Stimulated activated naive B cell treated with anti-CD40 and anti-IgM and Interleukin-4, amounts not matched to agents 10 μg/mL and 1 μg/mL and 100 μg/mL, for 72 hours (primary cell): ENCODE measurements around the gene SLC9A7.

Experiments
- ATAC-seq, 2 donors: fragments of 150-1000 bp; cut with Tn5 transposase; replicated peaks; 2 replicates each; pipeline ENCODE4 v1.10.0; 2021; ENCODE audit warnings: moderate library complexity in 1 of 2
- DNase-seq: peaks from one replicate; pipeline ENCODE4 v3.0.0; 2021
- H3K27ac Mint-ChIP-seq: one replicate; pipeline ENCODE4 v1.8.0; 2022; ENCODE audit warnings: mild to moderate bottlenecking, mixed read lengths
- H3K27me3 Mint-ChIP-seq, 2 donors: one replicate each; pipeline ENCODE4 v1.8.0; 2022; ENCODE audit warnings: mixed read lengths in 2 of 2
- H3K36me3 Mint-ChIP-seq, 2 donors: one replicate each; pipeline ENCODE4 v1.8.0; 2022; ENCODE audit warnings: mixed read lengths in 2 of 2, mild to moderate bottlenecking in 1 of 2
- H3K4me1 Mint-ChIP-seq, 2 donors: one replicate each; pipeline ENCODE4 v1.8.0; 2022; ENCODE audit warnings: mixed read lengths in 2 of 2, mild to moderate bottlenecking in 1 of 2
- H3K4me3 Mint-ChIP-seq, 2 donors: one replicate each; pipeline ENCODE4 v1.8.0; 2022; ENCODE audit warnings: mild to moderate bottlenecking in 2 of 2, mixed read lengths in 2 of 2, moderate library complexity in 1 of 2
- H3K9me3 Mint-ChIP-seq, 2 donors: one replicate each; pipeline ENCODE4 v1.8.0; 2022; ENCODE audit warnings: mixed read lengths in 2 of 2, mild to moderate bottlenecking in 1 of 2

Gene SLC9A7

DNA sequence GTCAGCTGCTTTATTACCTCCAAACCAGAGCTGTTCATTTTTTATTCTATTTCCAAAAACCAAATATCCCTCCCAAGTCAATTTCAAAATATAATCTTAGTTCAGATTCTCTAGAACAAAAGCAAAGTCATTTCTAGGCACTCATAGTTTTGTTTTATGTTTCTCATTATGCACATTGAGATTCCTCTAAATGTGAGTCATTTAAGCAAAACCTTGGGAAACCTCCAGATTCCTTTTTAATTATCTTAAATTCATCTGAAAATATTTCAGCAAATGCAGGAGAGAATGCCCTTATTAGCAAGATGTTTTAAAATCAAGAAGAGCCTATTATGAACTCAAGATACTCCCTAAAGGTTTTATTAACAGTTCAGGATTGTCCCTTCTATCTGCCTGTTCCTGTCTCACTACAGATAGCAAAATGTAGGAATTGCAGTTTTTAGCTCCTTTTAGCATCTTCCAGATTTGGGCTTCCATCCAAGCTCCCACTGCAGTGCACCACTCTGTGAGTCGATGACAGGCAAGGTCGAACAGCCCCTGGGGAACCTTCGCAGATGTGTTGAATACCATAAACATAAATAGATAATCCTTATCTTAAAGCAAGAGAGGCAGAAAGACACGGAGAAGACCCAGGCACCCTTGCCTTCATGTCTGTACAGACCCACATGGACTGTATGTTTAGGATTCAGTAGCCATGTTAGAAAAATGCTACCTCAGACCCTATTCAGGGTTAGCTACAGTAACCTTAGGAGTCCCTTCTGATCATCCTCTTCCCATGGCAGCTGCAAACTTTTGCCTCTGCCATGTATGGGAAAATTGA, 11.3 kb upstream of the SLC9A7 start:
- Mint-ChIP-seq H3K4me3 (no peak overlapping the region), H3K9me3 (no peaks in the 10 kb centered on the region), H3K4me1 (peaks cover 0 to 3% of the 10 kb centered on the region in 2 donors), H3K36me3 (no peaks in the 10 kb centered on the region), H3K27ac (no peak overlapping the region), H3K27me3 (no peaks in the 10 kb centered on the region)
- ATAC-seq (no peak), DNase-seq (no peak)

DNA sequence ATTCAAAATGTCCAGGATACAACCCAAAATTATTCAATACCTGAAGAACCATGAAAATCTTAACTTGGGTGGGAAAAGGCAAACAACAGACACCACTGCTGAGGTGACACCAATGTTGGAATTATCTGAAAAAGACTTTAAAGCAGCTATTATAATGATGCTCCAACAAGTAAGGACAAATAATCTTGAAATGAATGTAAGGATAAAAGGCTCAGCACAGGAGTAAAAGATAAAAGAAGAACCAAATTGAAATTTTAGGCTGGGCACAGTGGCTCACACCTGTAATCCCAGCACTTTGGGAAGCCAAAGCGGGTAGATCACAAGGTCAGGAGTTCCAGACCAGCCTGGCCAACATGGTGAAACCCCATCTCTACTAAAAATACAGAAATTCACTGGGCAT, 4.0 kb upstream of the SLC9A7 start:
- Mint-ChIP-seq H3K27ac (no peak overlapping the region), H3K4me1 (peaks cover 4 to 5% of the 10 kb centered on the region in 2 donors), H3K9me3 (peaks cover 0 to 4% of the 10 kb centered on the region in 2 donors), H3K4me3 (no peak overlapping the region), H3K36me3 (peaks cover 3 to 8% of the 10 kb centered on the region in 2 donors), H3K27me3 (peaks cover 0 to 4% of the 10 kb centered on the region in 2 donors)
- DNase-seq (no peak), ATAC-seq (no peak)

DNA sequence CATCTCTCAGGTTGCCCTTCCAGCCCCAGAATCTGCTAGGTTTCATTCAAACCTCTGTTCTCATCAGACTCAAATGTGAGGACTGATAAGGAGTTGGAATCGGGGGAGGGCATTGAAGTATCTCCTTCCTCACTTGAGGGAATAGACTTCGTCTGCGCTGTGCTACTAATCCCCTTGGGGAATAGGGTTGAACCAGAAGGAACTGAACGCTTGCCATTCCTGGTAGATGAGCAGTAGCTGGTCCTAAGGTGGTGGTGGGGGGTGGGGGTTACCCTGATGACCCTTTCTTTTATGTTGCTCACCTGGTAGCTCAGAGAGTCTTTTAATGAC, 692 bp upstream of the SLC9A7 start:
- peaks cover 12 to 27% of the 10 kb centered on the region in 2 donors for H3K36me3 Mint-ChIP-seq
- H3K4me1 Mint-ChIP-seq, result peaks cover 9 to 12% of the 10 kb centered on the region in 2 donors
- H3K27me3 Mint-ChIP-seq, result peaks cover 0 to 7% of the 10 kb centered on the region in 2 donors
- H3K27ac Mint-ChIP-seq, result peak overlapping the region; percentile 93
- H3K9me3 Mint-ChIP-seq, result peaks cover 0 to 4% of the 10 kb centered on the region in 2 donors
- H3K4me3 Mint-ChIP-seq, result peak overlapping the region; percentile 78 to 99
- ATAC-seq (no peak), DNase-seq (no peak)

DNA sequence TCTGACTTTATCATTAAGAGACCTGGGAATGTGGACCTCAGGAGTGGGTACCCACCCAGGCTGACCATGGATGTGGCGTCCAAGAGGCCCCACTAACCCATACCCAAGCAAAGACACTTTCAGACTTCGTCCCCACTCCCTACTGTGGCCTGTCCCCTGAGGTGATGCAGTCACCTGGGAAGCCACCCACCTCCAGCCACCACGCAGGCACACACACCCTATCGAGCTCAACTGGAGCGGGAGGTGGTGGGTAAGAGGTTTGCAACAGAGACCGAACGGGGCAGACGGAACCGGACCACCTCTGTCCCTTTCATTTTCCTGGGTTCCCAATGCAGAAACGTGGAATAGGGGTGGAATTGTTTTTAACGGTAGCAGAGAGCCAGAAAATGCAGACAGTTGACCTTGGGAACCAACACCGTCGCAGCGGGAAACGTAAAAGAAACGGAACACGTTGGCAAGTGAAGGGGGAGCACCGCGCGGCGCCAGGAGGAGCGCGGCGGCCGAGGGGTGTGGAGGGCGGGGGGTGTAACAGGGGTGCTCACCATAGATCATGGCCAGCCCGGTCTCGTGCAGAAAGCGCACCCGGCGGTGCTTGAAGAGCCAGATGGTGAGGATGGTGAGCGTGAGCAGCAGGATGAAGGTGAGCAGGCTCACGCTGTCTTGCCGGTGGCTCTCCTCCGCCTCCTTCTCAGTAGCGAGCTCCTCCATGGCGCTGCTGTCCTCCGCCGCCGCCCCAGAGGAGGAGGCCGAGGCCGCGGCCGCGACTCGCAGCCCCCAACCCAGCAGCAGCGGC, 559 bp downstream of the SLC9A7 start:
- Mint-ChIP-seq H3K4me1 (peaks cover 13 to 17% of the 10 kb centered on the region in 2 donors), H3K9me3 (peaks cover 0 to under 1% of the 10 kb centered on the region in 2 donors), H3K4me3 (peak overlapping the region; percentile 98 to 99), H3K27me3 (peaks cover 0 to 7% of the 10 kb centered on the region in 2 donors), H3K27ac (peak overlapping the region; percentile 97), H3K36me3 (peaks cover 14 to 30% of the 10 kb centered on the region in 2 donors)
- ATAC-seq, result peak; percentile 16 to 19
- DNase-seq, result no peak

DNA sequence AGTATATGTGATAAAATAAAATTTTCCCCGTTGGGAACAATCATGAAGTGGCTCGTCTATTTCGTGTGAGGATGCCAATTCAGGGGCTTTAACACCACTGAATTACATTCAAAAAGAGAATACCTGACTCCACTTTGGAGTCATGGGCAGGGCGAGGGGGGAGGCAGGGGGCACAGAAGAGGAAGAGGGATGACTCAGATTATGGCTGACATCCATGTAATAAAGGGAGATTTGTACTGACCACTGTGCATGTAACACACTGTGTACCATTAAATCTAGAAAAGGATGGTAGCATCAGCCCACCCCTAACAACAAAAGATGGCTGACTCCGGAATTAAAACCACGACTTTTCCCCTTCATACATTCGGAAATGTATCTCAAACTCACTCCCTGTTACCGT, 1.3 kb downstream of the SLC9A7 start:
- H3K27ac Mint-ChIP-seq, result peak overlapping the region; percentile 97
- no peak for ATAC-seq
- no peak for DNase-seq
- peak overlapping the region; percentile 98 to 99 for H3K4me3 Mint-ChIP-seq
- peaks cover 13 to 17% of the 10 kb centered on the region in 2 donors for H3K4me1 Mint-ChIP-seq
- no peaks in the 10 kb centered on the region for H3K9me3 Mint-ChIP-seq
- H3K27me3 Mint-ChIP-seq, result peaks cover 0 to 7% of the 10 kb centered on the region in 2 donors
- H3K36me3 Mint-ChIP-seq, result peaks cover 14 to 27% of the 10 kb centered on the region in 2 donors

GRCh38 chrX:46757052-46757451, 1.9 kb downstream of the SLC9A7 start:
- DNase-seq (no peak), ATAC-seq (no peak)
- H3K4me3 Mint-ChIP-seq, result peak overlapping the region; percentile 98 to 99
- peaks cover 16 to 31% of the 10 kb centered on the region in 2 donors for H3K36me3 Mint-ChIP-seq
- H3K27me3 Mint-ChIP-seq, result peaks cover 0 to 7% of the 10 kb centered on the region in 2 donors
- H3K4me1 Mint-ChIP-seq, result peaks cover 17 to 22% of the 10 kb centered on the region in 2 donors
- H3K9me3 Mint-ChIP-seq, result no peaks in the 10 kb centered on the region
- peak overlapping the region; percentile 97 for H3K27ac Mint-ChIP-seq

- peaks cover 22 to 34% of the 10 kb centered on the region in 2 donors for H3K36me3 Mint-ChIP-seq
- H3K27ac Mint-ChIP-seq, result no peak overlapping the region
- peaks cover 0 to 7% of the 10 kb centered on the region in 2 donors for H3K27me3 Mint-ChIP-seq
- H3K9me3 Mint-ChIP-seq, result no peaks in the 10 kb centered on the region
- peaks cover 22 to 30% of the 10 kb centered on the region in 2 donors for H3K4me1 Mint-ChIP-seq
- DNase-seq, result no peak
- no peak for ATAC-seq
- peak overlapping the region; percentile 85 to 86 for H3K4me3 Mint-ChIP-seq
Measured at GRCh38 chrX:46755671-46756070, 3.2 kb downstream of the SLC9A7 start.

GRCh38 chrX:46754586-46755061, 4.3 kb downstream of the SLC9A7 start:
- peak; percentile 58 to 60 for ATAC-seq

GRCh38 chrX:46754036-46754435, 4.9 kb downstream of the SLC9A7 start:
- H3K27me3 Mint-ChIP-seq, result peaks cover 0 to 7% of the 10 kb centered on the region in 2 donors
- no peak for DNase-seq
- H3K36me3 Mint-ChIP-seq, result peaks cover 22 to 34% of the 10 kb centered on the region in 2 donors
- no peak for ATAC-seq
- H3K4me3 Mint-ChIP-seq, result peak overlapping the region; percentile 85 to 86
- H3K9me3 Mint-ChIP-seq, result no peaks in the 10 kb centered on the region
- peak overlapping the region; percentile 83 for H3K27ac Mint-ChIP-seq
- peaks cover 20 to 32% of the 10 kb centered on the region in 2 donors for H3K4me1 Mint-ChIP-seq

More at GRCh38 chrX:46754586-46755061, 4.3 kb downstream of the SLC9A7 start:
- Mint-ChIP-seq H3K4me3 (peak overlapping the region; percentile 85 to 86), H3K27me3 (peaks cover 0 to 7% of the 10 kb centered on the region in 2 donors), H3K27ac (peak overlapping the region; percentile 92), H3K36me3 (peaks cover 22 to 34% of the 10 kb centered on the region in 2 donors), H3K9me3 (no peaks in the 10 kb centered on the region), H3K4me1 (peaks cover 20 to 31% of the 10 kb centered on the region in 2 donors)
- DNase-seq, result peak; percentile 33

GRCh38 chrX:46750889-46751288, 8.0 kb downstream of the SLC9A7 start:
- H3K9me3 Mint-ChIP-seq, result no peaks in the 10 kb centered on the region
- peaks cover 23 to 37% of the 10 kb centered on the region in 2 donors for H3K36me3 Mint-ChIP-seq
- DNase-seq (no peak), ATAC-seq (no peak)
- H3K27ac Mint-ChIP-seq, result no peak overlapping the region
- peaks cover 25 to 43% of the 10 kb centered on the region in 2 donors for H3K4me1 Mint-ChIP-seq
- no peak overlapping the region for H3K4me3 Mint-ChIP-seq
- peaks cover 0 to 3% of the 10 kb centered on the region in 2 donors for H3K27me3 Mint-ChIP-seq

DNA sequence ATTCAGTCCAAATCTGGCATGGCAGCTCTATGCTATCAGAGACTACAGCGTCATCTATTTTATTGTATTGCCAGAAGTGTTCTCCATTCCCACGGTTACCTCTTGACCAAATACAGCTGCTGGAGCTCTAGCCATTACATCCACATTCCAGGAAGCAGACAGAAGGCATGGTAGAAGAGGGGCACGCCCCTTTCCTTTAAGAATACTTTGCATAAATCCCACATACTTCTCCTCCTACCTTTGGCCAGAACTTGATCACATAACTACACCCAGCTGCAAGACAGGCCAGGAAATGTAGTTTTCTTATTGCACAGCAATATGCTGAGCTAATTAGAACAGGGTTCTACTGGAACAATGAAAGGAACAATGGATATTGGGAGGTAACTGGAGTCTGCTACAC, 14.9 kb downstream of the SLC9A7 start:
- Mint-ChIP-seq H3K4me1 (peaks cover 19 to 43% of the 10 kb centered on the region in 2 donors), H3K4me3 (no peak overlapping the region), H3K27me3 (no peaks in the 10 kb centered on the region), H3K27ac (no peak overlapping the region), H3K36me3 (peaks cover 29 to 56% of the 10 kb centered on the region in 2 donors), H3K9me3 (peaks cover 3 to 7% of the 10 kb centered on the region in 2 donors)
- DNase-seq, result no peak
- no peak for ATAC-seq

- Mint-ChIP-seq H3K36me3 (peaks cover 27 to 51% of the 10 kb centered on the region in 2 donors), H3K4me3 (no peak overlapping the region), H3K27ac (no peak overlapping the region), H3K4me1 (peaks cover 17 to 34% of the 10 kb centered on the region in 2 donors), H3K9me3 (peaks cover 3 to 7% of the 10 kb centered on the region in 2 donors), H3K27me3 (no peaks in the 10 kb centered on the region)
- DNase-seq (no peak), ATAC-seq (no peak)
Measured at GRCh38 chrX:46743046-46743445, 15.9 kb downstream of the SLC9A7 start.

GRCh38 chrX:46739736-46740135, 19.2 kb downstream of the SLC9A7 start:
- Mint-ChIP-seq H3K27ac (no peak overlapping the region), H3K4me1 (peaks cover 13 to 32% of the 10 kb centered on the region in 2 donors), H3K36me3 (peaks cover 41 to 57% of the 10 kb centered on the region in 2 donors), H3K27me3 (no peaks in the 10 kb centered on the region), H3K9me3 (peaks cover 9 to 24% of the 10 kb centered on the region in 2 donors), H3K4me3 (no peak overlapping the region)
- DNase-seq (no peak), ATAC-seq (no peak)

- DNase-seq, result no peak
- no peak for ATAC-seq
- H3K4me3 Mint-ChIP-seq, result no peak overlapping the region
- peaks cover 13 to 25% of the 10 kb centered on the region in 2 donors for H3K4me1 Mint-ChIP-seq
- no peak overlapping the region for H3K27ac Mint-ChIP-seq
- H3K9me3 Mint-ChIP-seq, result peaks cover 9 to 24% of the 10 kb centered on the region in 2 donors
- peaks cover 33 to 56% of the 10 kb centered on the region in 2 donors for H3K36me3 Mint-ChIP-seq
- no peaks in the 10 kb centered on the region for H3K27me3 Mint-ChIP-seq
Measured at GRCh38 chrX:46737462-46737861, 21.5 kb downstream of the SLC9A7 start.
